Right atrium auricular region (tissue), 2 donors: ENCODE data around the gene OLFML2A. TPM values are rescaled to one million over a fixed set of nuclear protein-coding genes. Genes with fewer than 3 reads are reported as not detected.
A peak's percentile ranks its signal among the peaks of the same experiment; 100 is the strongest.

Experiments
- DNase-seq: peaks from one replicate; pipeline ENCODE4 v3.0.0-alpha.2; 2019; ENCODE audit warnings: low spot score
- H3K27ac ChIP-seq, 2 donors: fragments of 200-600 bp; sonication (generic); 1 replicate in 1 of 2; 2 replicates in 1 of 2; pipeline ENCODE4 v1.5.1; 2016 to 2019
- H3K27me3 ChIP-seq, 2 donors: fragments of 200-600 bp; sonication (generic); one replicate each; pipeline versions ENCODE4 v1.5.1 to v1.6.0; 2017 to 2019
- H3K36me3 ChIP-seq: fragments of 200-600 bp; sonication (generic); one replicate; pipeline ENCODE4 v1.5.1; 2016
- H3K4me1 ChIP-seq, 2 donors: fragments of 200-600 bp; sonication (generic); one replicate each; pipeline versions ENCODE4 v1.5.1 to v1.6.0; 2017 to 2019
- H3K4me3 ChIP-seq, 2 donors: fragments of 200-600 bp; sonication (generic); 1 replicate in 1 of 2; 2 replicates in 1 of 2; pipeline ENCODE4 v1.5.1; 2017 to 2019; ENCODE audit warnings: mild to moderate bottlenecking in 1 of 2, moderate library complexity in 1 of 2
- H3K9me3 ChIP-seq, 2 donors: fragments of 200-600 bp; sonication (generic); one replicate each; pipeline ENCODE4 v1.5.1; 2019
- CTCF ChIP-seq, 2 donors: fragments of 200-600 bp; sonication (generic); IDR thresholded peaks; one replicate each; pipeline ENCODE4 v1.5.1; 2019; ENCODE audit warnings: antibody characterized with exemption in 2 of 2
- total RNA-seq, 2 donors: library from RNA; depleted of rRNA; stranded (reverse); fragments of >200 nt; gene quantifications; one replicate each; pipeline ENCODE4 v1.1.0, GENCODE V29; 2016

The OLFML2A gene
- total RNA-seq, 2 donors from 2014 or later, result 41.2 to 53.2 TPM

- DNase-seq, result no peak
- Histone ChIP-seq H3K36me3 (no peaks in the 10 kb centered on the region), H3K4me1 (peaks cover 0 to 23% of the 10 kb centered on the region in 2 donors), H3K9me3 (no peaks in the 10 kb centered on the region), H3K27ac (no peak overlapping the region), H3K4me3 (no peak overlapping the region), H3K27me3 (no peaks in the 10 kb centered on the region)
- TF ChIP-seq CTCF (IDR thresholded peaks at IDR 0.05), result no peak
Observed at GRCh38 chr9:124849801-124850200, 72.9 kb downstream of the OLFML2A start.

GRCh38 chr9:124852121-124852828 lies 75.3 kb downstream of the OLFML2A start:
- H3K27ac ChIP-seq, result peak overlapping the region; percentile 79
- no peaks in the 10 kb centered on the region for H3K9me3 ChIP-seq
- no peaks in the 10 kb centered on the region for H3K27me3 ChIP-seq
- peak overlapping the region in 1 of 2 donors; percentile 55 for H3K4me3 ChIP-seq
- no peak for TF ChIP-seq CTCF (IDR thresholded peaks at IDR 0.05)
- peaks cover 8% of the 10 kb centered on the region for H3K36me3 ChIP-seq
- DNase-seq, result no peak
- peaks cover 0 to 23% of the 10 kb centered on the region in 2 donors for H3K4me1 ChIP-seq

- H3K27ac ChIP-seq, result peak within 1 kb of the TSS; percentile 79
- H3K36me3 ChIP-seq, result peaks cover 15% of the 10 kb centered on the region
- H3K27me3 ChIP-seq, result no peaks in the 10 kb centered on the region
- H3K4me1 ChIP-seq, result peaks cover 0 to 23% of the 10 kb centered on the region in 2 donors
- peak within 1 kb of the TSS; percentile 26 to 55 for H3K4me3 ChIP-seq
- no peak for DNase-seq
- peak; percentile 99 for TF ChIP-seq CTCF (IDR thresholded peaks at IDR 0.05)
- H3K9me3 ChIP-seq, result no peaks in the 10 kb centered on the region
Observed at GRCh38 chr9:124852829-124853531, 76.0 kb downstream of the OLFML2A start, which contains the start of gene WDR38. Gene WDR38, plus strand, starts transcription at chr9:124853460. Its CDS starts 72 bp downstream, at chr9:124853532.

- Histone ChIP-seq H3K9me3 (no peaks in the 10 kb centered on the region), H3K4me3 (peak overlapping the region; percentile 26 to 55), H3K4me1 (peaks cover 0 to 23% of the 10 kb centered on the region in 2 donors), H3K36me3 (peaks cover 22% of the 10 kb centered on the region), H3K27me3 (no peaks in the 10 kb centered on the region), H3K27ac (peak overlapping the region; percentile 79)
- TF ChIP-seq CTCF (IDR thresholded peaks at IDR 0.05), result no peak
- DNase-seq, result no peak
Observed at GRCh38 chr9:124853605-124854143, 76.7 kb downstream of the OLFML2A start.

DNA sequence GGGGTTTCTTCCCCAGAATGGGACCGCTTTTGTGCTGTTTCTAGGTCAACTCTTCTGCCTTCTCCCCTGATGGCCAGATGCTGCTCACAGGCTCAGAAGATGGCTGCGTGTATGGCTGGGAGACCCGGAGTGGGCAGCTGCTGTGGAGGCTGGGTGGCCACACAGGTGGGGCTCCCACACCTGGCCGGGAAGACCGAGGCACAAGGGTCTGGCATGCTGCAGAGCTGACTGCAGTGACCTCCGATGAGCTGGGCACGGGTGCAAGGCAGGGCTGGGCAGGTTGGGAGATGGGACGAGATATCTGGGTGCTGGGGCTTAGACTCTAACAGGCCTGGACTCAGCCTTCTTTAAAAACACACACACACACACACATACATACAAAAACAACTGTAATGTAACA lies 77.2 kb downstream of the OLFML2A start:
- TF ChIP-seq CTCF (IDR thresholded peaks at IDR 0.05), result no peak
- Histone ChIP-seq H3K4me1 (peaks cover 0 to 23% of the 10 kb centered on the region in 2 donors), H3K4me3 (no peak overlapping the region), H3K36me3 (peaks cover 27% of the 10 kb centered on the region), H3K27ac (no peak overlapping the region), H3K27me3 (no peaks in the 10 kb centered on the region), H3K9me3 (no peaks in the 10 kb centered on the region)
- DNase-seq, result no peak
